AML-193 (cell line): ENCODE results near the gene RGS12.

Experiments used
- DNase-seq, 2 experiments: peaks; one replicate each; lab custom pipeline; 2025; lab: John Stamatoyannopoulos, UW

Gene RGS12

GRCh38 chr4:3292571-3293400 lies at the start of gene RGS12:
Gene RGS12, plus strand, starts transcription at chr4:3293021. Its CDS starts 23,150 bp downstream, at chr4:3316171.
- DNase-seq: peak; percentile 78 to 84

GRCh38 chr4:3243136-3243780 lies 49.6 kb upstream of the RGS12 start:
- DNase-seq: no peak

- DNase-seq: no peak
Observed at GRCh38 chr4:3244002-3244401, 48.8 kb upstream of the RGS12 start.

DNA sequence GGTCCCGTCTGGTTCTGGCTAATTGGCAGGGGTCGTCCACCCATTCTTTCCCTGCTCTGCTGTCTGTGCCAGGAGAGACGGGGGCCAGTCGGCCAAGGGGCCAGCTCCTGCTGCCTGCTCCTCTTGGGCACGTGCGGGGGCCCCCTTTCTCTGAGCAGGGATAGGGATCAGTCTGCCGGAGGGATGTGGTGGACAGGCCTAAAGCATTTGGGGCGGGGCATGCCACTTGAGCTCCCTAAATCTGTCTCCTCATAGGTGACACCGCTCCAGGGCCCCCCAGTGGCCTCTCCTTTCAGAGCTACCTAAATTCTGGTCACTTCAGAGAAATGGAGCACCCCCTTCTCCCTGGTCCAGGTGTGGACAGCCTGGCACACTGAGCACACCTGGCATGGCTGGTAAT lies 48.1 kb upstream of the RGS12 start:
- no peak for DNase-seq

GRCh38 chr4:3245676-3246075 lies 47.1 kb upstream of the RGS12 start:
- no peak for DNase-seq

DNA sequence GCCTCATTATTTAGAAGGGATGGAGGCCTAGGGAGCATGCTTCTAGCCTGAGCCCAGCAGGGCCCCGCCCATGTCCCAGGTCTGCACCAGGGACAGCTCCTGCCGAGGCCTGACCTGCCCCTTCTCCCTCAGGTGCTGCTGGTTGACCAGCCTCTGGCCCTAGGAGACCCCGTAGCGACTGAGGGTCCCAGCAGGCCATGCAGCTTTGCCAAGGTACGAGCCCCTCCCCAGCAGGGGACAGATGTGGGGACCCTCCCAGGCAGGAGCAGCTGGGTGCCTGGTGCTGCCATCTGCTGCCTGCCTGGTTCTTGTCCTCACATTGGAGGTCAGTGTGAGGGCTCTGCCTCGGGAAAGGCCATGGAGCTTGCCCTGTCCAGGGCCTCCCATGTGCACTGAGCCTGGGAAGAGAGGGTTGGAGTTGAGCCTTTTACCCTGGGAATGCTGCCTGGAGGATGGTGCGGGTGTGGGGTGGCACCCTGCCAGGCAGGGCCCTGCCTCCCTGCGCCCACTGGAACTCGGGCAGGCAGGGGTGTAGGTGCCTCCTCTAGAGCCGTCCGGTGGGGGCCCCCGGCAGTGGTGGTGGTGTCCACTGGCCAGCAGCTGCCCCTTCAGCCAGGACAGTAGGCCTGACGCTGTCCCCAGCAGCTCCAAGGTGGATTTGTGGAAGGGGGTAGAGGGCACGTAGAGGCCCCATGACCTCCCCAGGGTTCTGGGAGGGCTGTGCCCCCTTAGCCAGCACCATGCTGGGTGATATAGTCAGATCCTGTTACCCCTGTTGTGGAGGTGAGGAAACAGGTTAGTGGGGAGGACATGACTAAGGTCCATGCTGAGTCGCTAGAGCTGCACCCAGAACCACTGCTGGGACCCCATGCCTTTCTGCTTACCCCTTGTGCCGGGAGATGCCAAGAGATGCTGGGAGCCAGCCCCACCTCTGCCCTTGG lies 46.1 kb upstream of the RGS12 start:
- DNase-seq: no peak

GRCh38 chr4:3247399-3248177 lies 45.2 kb upstream of the RGS12 start:
- no peak for DNase-seq

DNA sequence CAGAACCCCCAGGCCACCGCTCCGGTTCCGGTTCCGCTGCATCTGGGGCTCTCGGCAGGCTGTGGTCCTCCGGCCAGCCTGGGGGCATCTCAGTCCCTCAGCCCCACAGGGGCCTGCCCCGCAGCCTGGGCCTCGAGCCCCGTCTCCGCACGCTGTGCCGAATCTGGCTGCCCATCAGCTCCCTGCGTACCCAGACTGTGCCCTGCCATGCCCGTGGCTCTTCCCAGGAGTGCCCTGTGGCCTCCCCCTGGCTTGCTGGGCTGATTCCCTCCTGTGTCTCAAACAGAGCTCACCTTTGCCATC lies 44.7 kb upstream of the RGS12 start:
- DNase-seq: no peak

DNA sequence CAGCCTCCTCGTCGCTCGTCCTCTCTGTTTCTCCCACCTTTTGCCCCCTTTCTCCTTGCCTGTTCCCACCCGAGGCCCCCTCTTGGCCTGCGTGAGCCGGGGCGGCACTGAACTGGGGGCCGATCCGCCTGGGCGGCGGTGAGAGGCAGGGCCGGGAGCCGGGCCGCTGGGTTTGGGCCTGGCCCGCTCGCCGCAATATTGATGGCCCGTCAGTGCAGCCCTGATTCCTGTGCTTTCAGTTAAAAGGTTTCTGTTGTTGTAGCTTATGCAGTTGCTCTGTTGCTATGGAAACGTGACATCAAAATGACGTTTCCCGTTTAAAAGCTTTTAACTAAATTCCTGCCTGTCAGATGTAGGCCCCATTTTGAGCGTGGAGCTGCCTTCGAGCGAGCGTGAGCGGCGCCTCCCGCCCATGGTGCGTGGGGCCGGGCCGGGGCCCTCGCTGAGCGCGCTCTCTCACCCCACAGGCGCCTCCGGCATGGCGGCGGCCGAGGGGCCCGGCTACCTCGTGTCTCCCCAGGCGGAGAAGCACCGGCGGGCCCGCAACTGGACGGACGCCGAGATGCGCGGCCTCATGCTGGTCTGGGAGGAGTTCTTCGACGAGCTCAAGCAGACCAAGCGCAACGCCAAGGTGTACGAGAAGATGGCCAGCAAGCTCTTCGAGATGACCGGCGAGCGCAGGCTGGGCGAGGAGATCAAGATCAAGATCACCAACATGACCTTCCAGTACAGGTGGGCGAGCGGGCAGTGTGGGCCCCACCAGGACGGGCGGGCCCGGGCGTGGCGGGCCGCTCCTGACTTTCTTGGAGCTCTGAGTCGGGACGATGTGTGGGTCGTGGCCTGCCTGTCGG lies 43.8 kb upstream of the RGS12 start, which contains the start of gene MSANTD1:
Gene MSANTD1 (plus strand): TSS at position 349 of the 851 bp plus-strand sequence. CDS start 64 bp downstream, at position 413.
- DNase-seq: no peak

DNA sequence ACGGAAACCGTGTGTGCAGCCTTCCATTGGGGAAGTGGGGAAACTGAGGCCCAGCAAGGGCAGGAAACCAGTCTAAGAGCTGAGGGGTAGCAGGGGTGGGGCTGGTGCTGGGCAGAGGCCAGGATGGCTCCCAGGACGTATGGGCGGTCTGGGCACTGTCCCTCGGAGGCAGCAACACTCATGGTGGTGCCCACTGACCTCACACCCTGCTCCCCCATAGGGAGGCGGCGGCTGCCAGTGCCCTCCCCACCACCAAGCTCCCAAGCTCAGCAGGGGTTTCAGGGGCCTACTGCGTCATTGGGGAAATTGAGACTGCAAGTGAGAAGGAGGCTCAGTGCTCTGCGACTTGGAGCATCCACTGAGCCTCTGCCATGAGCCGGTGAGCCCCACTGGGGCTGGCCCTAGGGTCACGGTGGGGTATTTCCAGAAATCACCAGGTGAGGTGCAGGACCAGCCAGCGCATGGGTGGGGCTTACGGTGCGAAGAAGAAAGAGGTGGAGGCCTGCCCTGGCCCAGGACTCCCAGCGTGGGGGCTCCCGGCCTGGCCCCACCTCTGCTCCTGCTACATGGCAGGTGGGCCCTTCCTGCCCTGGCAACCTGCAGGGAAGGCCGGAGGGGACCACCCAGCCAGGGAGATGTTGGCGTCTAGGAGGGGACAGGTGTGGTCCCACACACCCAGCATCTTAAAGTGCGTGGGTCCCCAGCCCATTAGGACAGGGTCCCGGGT lies 42.9 kb upstream of the RGS12 start:
- DNase-seq: no peak

- DNase-seq: no peak
Observed at GRCh38 chr4:3250438-3250955, 42.3 kb upstream of the RGS12 start.

- DNase-seq: no peak
Observed at GRCh38 chr4:3250956-3251690, 41.7 kb upstream of the RGS12 start.

- no peak for DNase-seq
Observed at GRCh38 chr4:3251691-3252479, 40.9 kb upstream of the RGS12 start.

DNA sequence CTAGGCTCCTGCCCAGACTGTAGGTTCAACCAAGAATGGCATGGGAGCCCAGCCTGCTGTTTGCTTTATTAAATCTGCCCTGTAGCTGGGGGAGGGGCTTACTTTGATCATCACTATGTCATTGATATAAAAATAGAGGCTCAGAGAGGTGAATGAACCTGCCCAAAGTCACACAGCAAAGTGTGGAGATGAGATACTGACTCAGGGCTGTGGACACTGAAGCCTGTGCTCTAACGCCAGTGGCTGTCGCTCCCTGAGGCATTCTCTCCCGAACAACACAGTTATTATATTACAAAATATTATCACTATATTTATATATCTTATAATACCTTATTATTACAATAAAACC lies 40.4 kb upstream of the RGS12 start:
- DNase-seq: no peak

DNA sequence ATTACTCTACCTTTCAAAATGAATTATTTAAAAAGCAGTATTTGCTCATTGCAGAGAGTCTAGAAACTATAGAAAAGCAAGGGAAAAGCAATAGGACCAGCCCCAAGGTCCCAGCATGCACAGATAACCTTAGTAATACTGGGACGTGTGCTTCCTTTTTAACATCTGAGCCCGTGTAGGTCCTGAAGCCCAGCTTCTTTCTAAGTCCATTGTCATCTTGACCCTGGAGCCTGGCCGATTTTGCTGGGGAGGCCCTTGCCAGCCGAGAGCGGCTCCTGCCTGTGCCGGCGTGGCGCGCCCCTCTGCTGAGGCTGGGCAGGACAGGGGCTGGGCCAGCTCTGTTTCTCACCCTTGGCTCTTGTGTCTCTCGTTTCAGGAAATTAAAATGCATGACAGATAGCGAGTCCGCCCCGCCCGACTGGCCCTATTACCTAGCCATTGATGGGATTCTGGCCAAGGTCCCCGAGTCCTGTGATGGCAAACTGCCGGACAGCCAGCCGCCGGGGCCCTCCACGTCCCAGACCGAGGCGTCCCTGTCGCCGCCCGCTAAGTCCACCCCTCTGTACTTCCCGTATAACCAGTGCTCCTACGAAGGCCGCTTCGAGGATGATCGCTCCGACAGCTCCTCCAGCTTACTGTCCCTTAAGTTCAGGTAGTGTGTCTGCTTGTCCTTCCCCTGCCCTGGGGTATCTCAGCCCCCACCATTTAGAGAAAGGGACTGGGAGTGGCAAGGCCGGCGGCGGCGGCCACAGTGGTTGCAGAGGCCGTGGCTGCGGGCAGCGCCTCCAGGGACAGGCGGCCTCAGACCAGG lies 39.8 kb upstream of the RGS12 start:
- no peak for DNase-seq

- no peak for DNase-seq
Observed at GRCh38 chr4:3253808-3254207, 39.0 kb upstream of the RGS12 start.

GRCh38 chr4:3254302-3255131 lies 38.3 kb upstream of the RGS12 start:
- DNase-seq: no peak
